HepG2 (cell line): ENCODE data around the gene ZKSCAN2. TPM values are rescaled to one million over a fixed set of nuclear protein-coding genes. Genes with fewer than 3 reads are reported as not detected.

ENCODE experiments used
- ATAC-seq: fragments of 200-7000 bp; cut with Tn5 transposase; 3 replicates; pipeline ENCODE4 v1.9.1; 2020; ENCODE audit warnings: mild to moderate bottlenecking, moderate library complexity
- BruUV-seq: library from RNA; stranded (reverse); fragments of 400-500 nt; replicated peaks from 2 replicates; lab custom pipeline; 2021; lab: Mats Ljungman, UMichigan
- CTCF ChIA-PET: fragments of 300-600 bp; formaldehyde crosslinking; extraction: SDS; loops from one replicate; lab custom pipeline; 2021; ENCODE audit warnings: low total read pairs, inconsistent platforms, low intra/inter-chr PET ratio; lab: Yijun Ruan, JAX
- POLR2A ChIA-PET: fragments of 350-600 bp; sonication (Branson Sonifier 250); formaldehyde crosslinking; loops from one replicate; lab custom pipeline; 2020; ENCODE audit warnings: antibody characterized with exemption, inconsistent platforms; lab: Yijun Ruan, JAX
- DNase-seq: peaks from one replicate; pipeline ENCODE4 v3.0.0-alpha.2; 2015; ENCODE audit warnings: low spot score
- FAIRE-seq: peaks from 3 replicates; lab custom pipeline; 2011; peaks lifted over from hg19 to GRCh38; lab: Jason Lieb, UNC
- H2AFZ ChIP-seq: one replicate; pipeline ENCODE4 v1.6.1; 2011; ENCODE audit warnings: low read length, inconsistent platforms
- H3K27ac ChIP-seq: fragments of 300-600 bp; 3 replicates; pipeline ENCODE4 v1.8.0; 2011; ENCODE audit warnings: mixed run types, mild to moderate bottlenecking, mixed read lengths, low read length, inconsistent platforms; ENCODE audit not compliant: insufficient read depth; ENCODE audit errors: extremely low read length
- H3K27me3 ChIP-seq, 2 experiments: fragments of 200-600 bp in 1 of 2; 2 replicates in 1 of 2; 3 replicates in 1 of 2; pipeline versions ENCODE4 v1.6.0 to v1.8.0; 2011; ENCODE audit warnings: low read length in 2 of 2, mild to moderate bottlenecking in 2 of 2, moderate library complexity in 2 of 2, inconsistent platforms in 1 of 2; ENCODE audit not compliant: insufficient read depth in 2 of 2, control insufficient read depth in 1 of 2
- H3K36me3 ChIP-seq, 2 experiments: fragments of 200-600 bp in 1 of 2; replicated peaks in 1 of 2; 2 replicates in 1 of 2; 3 replicates in 1 of 2; pipeline versions ENCODE4 v1.5.1 to v1.8.0; 2011; ENCODE audit warnings: low read length in 2 of 2, inconsistent platforms in 1 of 2; ENCODE audit not compliant: insufficient read depth in 2 of 2, control insufficient read depth in 1 of 2
- H3K4me1 ChIP-seq: 2 replicates; pipeline ENCODE4 v1.5.1; 2012; ENCODE audit warnings: low read length, inconsistent platforms; ENCODE audit not compliant: insufficient read depth
- H3K4me2 ChIP-seq: 2 replicates; pipeline ENCODE4 v1.6.0; 2011; ENCODE audit warnings: low read depth, low read length, inconsistent platforms
- H3K4me3 ChIP-seq, 3 experiments: fragments of 200-600 bp in 1 of 3; sonication (generic), shearing (Covaris generic) in 1 of 3; replicated peaks in 1 of 3; 2 replicates each; pipeline ENCODE4 v1.5.1; 2011 to 2016; ENCODE audit warnings: low read length in 3 of 3, inconsistent platforms in 2 of 3, low read depth in 2 of 3, mild to moderate bottlenecking in 2 of 3, control low read depth in 1 of 3, mixed read lengths in 1 of 3; ENCODE audit not compliant: insufficient read depth in 1 of 3
- H3K79me2 ChIP-seq: one replicate; pipeline ENCODE4 v1.6.1; 2011; ENCODE audit warnings: low read length, inconsistent platforms; ENCODE audit not compliant: insufficient read depth
- H3K9ac ChIP-seq: 2 replicates; pipeline ENCODE4 v1.6.0; 2011; ENCODE audit warnings: mild to moderate bottlenecking, low read depth, low read length, inconsistent platforms; ENCODE audit not compliant: insufficient read depth
- H3K9me3 ChIP-seq: 2 replicates; pipeline ENCODE4 v1.5.1; 2012; ENCODE audit warnings: mild to moderate bottlenecking, low read length
- H4K20me1 ChIP-seq: 2 replicates; pipeline ENCODE4 v1.6.0; 2011; ENCODE audit warnings: inconsistent platforms, mild to moderate bottlenecking, low read length, moderate library complexity; ENCODE audit not compliant: insufficient read depth
- BCL6 ChIP-seq: IDR thresholded peaks from 2 replicates; pipeline ENCODE4 v1.6.1; 2016; ENCODE audit warnings: missing genetic modification reagents, missing compliant biosample characterization
- ZNF512B ChIP-seq: sonication (generic); formaldehyde crosslinking; IDR thresholded peaks from 2 replicates; pipeline ENCODE4 v1.5.1; 2020; ENCODE audit warnings: missing genetic modification reagents, mild to moderate bottlenecking, borderline replicate concordance
- ZNF850 ChIP-seq: sonication (generic); formaldehyde crosslinking; conservative IDR thresholded peaks from 2 replicates; pipeline ENCODE4 v1.9.0; 2021; ENCODE audit warnings: mild to moderate bottlenecking, missing genetic modification reagents
- WGBS: methylation state at CpG from one replicate; pipeline ENCODE4 v1.1.6; 2017; ENCODE audit warnings: low lambda C conversion rate; 5-methylcytosine and 5-hydroxymethylcytosine counted together
- in situ Hi-C: cut with HindIII; loops from 2 replicates; pipeline ENCODE4 v1.10.0; 2017; ENCODE audit warnings: low pct_unique_long_range_greater_than_20kb; ENCODE audit not compliant: extremely low pct_ligation_motif_present
- intact Hi-C: fragments of 100-400 bp; cut with micrococcal nuclease; formaldehyde crosslinking; loops from one replicate; pipeline ENCODE4 v1.10.0; 2022; ENCODE audit not compliant: unreplicated experiment
- polyA plus RNA-seq, 8 experiments: library from polyadenylated mRNA; depleted of rRNA in 3 of 8; stranded (reverse) in 7 of 8; unstranded in 1 of 8; fragments of >200 nt; fragmentation: Illumina TruSeq in 4 of 8; extraction: Trizol in 4 of 8; gene quantifications; 2 replicates each; pipeline versions ENCODE4 v1.2.1 to v1.2.3, GENCODE V29; 2011 to 2016; ENCODE audit warnings: low read depth in 4 of 8, missing spikeins in 1 of 8, mixed read lengths in 1 of 8; ENCODE audit not compliant: insufficient read depth in 1 of 8
- total RNA-seq, 5 experiments: library from RNA; depleted of rRNA; stranded (reverse); fragments of >200 nt; fragmentation: Illumina TruSeq; extraction: Trizol; gene quantifications; 2 replicates each; pipeline ENCODE4 v1.2.3, GENCODE V29; 2016; ENCODE audit warnings: low read depth in 1 of 5

Gene ZKSCAN2
- total and polyA plus RNA-seq, 2 of the 13 experiments (the other 11 are each of a cell fraction or from before 2014, with no cell fraction given): 4.2 to 11.1 TPM

GRCh38 chr16:25258861-25259179 is 1.2 kb upstream of the ZKSCAN2 start:
- peak overlapping the region; percentile 98 for H3K9ac ChIP-seq
- H3K36me3 ChIP-seq: peaks cover 7 to 21% of the 10 kb centered on the region in 2 experiments; a peak in 4 of 5 replicates
- intact Hi-C loops (no loop called here), in situ Hi-C loops (no loop called here)
- H3K79me2 ChIP-seq: peaks cover 55% of the 10 kb centered on the region
- peak overlapping the region; percentile 99 for H3K4me2 ChIP-seq
- 50% methylated on average over 4 of the region's 4 CpGs for WGBS
- no peak for ATAC-seq
- BruUV-seq: no TSS peak
- peak overlapping the region; percentile 99 for H3K27ac ChIP-seq
- no peak for DNase-seq
- POLR2A ChIA-PET: interaction anchor here (1.0 to 1.6 kb wide), 4 partner anchors 10 to 718 kb away, joined by 3 to 4 read pairs (median 4); partner anchors contain the start of gene LCMT1
- no peak overlapping the region for H2AFZ ChIP-seq
- no peak for FAIRE-seq
- 0 out of 2 replicates have a peak, but pooled peaks have one; percentile 13 for TF ChIP-seq ZNF850 (CRISPR knock-in tag)
- TF ChIP-seq BCL6 (CRISPR knock-in tag): no peak
- no peak for TF ChIP-seq ZNF512B (CRISPR knock-in tag)
- CTCF ChIA-PET: no interaction called here
- peaks cover 21% of the 10 kb centered on the region for H4K20me1 ChIP-seq
- H3K4me1 ChIP-seq: peaks cover 32% of the 10 kb centered on the region
- no peaks in the 10 kb centered on the region for H3K9me3 ChIP-seq
- H3K27me3 ChIP-seq: no peaks in the 10 kb centered on the region; a peak in 1 of 5 replicates
- peak overlapping the region; percentile 67 to 83 (median 76) for H3K4me3 ChIP-seq
